BLaER1 treated with 17β-estradiol and CSF1 and Interleukin-3, amounts not matched to agents 10 nM and 100 nM (cell line): ENCODE measurements around the gene TMEM217.

ENCODE experiments used
- H3K27ac ChIP-seq, 11 experiments: shearing (Covaris generic); formaldehyde crosslinking; 2 replicates each; pipeline ENCODE4 v1.8.1; 2022
- H3K27me3 ChIP-seq, 11 experiments: shearing (Covaris generic); formaldehyde crosslinking; 2 replicates each; pipeline ENCODE4 v1.8.1; 2022
- H3K36me3 ChIP-seq, 11 experiments: shearing (Covaris generic); formaldehyde crosslinking; 2 replicates each; pipeline ENCODE4 v1.8.1; 2022
- H3K4me1 ChIP-seq, 10 experiments: shearing (Covaris generic); formaldehyde crosslinking; 2 replicates each; pipeline ENCODE4 v1.8.1; 2022
- H3K4me2 ChIP-seq, 11 experiments: shearing (Covaris generic); formaldehyde crosslinking; 2 replicates each; pipeline ENCODE4 v1.8.1; 2022
- H3K4me3 ChIP-seq, 10 experiments: shearing (Covaris generic); formaldehyde crosslinking; 2 replicates each; pipeline ENCODE4 v1.8.1; 2022
- H3K9ac ChIP-seq, 11 experiments: shearing (Covaris generic); formaldehyde crosslinking; 2 replicates each; pipeline ENCODE4 v1.8.1; 2022
- H3K9me3 ChIP-seq, 11 experiments: shearing (Covaris generic); formaldehyde crosslinking; replicated peaks in 1 of 11; 2 replicates each; pipeline ENCODE4 v1.8.1; 2022
- H4K20me1 ChIP-seq, 11 experiments: shearing (Covaris generic); formaldehyde crosslinking; 2 replicates each; pipeline ENCODE4 v1.8.1; 2022
- Cebpa-rat ChIP-seq, 11 experiments: shearing (Covaris generic); IDR thresholded peaks; 2 replicates each; pipeline ENCODE4 v1.8.1; 2022

Gene TMEM217

DNA sequence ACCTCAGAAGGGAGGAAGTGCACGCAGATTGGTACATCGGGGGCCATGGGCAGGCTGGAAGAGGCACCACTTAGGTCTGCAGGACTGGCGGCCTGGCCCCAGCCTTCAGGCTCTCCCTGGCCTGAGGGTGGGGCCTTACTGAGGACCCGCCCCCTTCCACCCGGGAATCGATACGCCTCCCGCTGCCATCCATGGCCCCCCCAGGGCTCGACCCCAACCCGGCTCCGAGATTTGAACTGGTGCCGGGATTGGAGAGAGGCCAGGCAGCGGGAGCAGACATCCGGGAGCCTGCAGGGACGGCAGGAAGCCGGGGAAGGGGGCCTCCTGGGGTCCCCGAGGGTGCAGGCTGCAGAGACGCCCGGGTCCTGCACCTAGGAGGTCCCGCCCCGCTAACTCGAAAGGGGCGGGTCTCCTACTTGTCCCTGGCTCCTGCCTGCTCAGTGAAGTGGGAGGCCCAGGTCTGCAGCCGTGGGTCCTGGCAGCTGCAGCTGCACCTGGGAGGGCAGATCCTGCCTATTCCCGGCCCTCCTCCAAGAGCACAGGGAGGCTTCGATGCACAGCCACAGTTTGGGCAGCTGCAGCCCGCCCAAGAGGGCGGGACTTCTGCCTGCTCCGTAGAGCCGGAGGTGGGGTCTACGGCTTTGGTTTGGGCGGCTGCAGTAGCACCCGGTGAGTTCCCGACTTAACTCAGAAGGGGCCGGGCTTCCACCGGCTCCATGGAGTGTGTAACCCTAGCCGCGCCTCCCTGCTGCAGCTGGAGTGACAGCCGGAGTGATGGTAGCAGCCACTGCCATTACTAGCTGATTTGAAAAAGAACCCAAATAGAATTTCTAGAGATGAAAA lies 35.6 kb downstream of the TMEM217 start:
- no peaks in the 10 kb centered on the region for H3K27me3 ChIP-seq
- peak overlapping the region; percentile 22 to 69 (median 63); a peak in 19 of 22 replicates for H3K9ac ChIP-seq
- no peaks in the 10 kb centered on the region for H4K20me1 ChIP-seq
- H3K36me3 ChIP-seq, result no peaks in the 10 kb centered on the region
- no peak for TF ChIP-seq Cebpa-rat (IDR thresholded peaks at IDR 0.05)
- H3K27ac ChIP-seq, result peak overlapping the region in 8 of 11 experiments; percentile 11 to 64 (median 42); a peak in 13 of 22 replicates
- H3K4me2 ChIP-seq, result peak overlapping the region; percentile 78 to 99 (median 92)
- H3K9me3 ChIP-seq, result no peaks in the 10 kb centered on the region; a peak in 1 of 22 replicates
- H3K4me3 ChIP-seq, result peak overlapping the region; percentile 56 to 77 (median 65)
- H3K4me1 ChIP-seq, result peaks cover 19 to 58% (median 49%) of the 10 kb centered on the region in 10 experiments

DNA sequence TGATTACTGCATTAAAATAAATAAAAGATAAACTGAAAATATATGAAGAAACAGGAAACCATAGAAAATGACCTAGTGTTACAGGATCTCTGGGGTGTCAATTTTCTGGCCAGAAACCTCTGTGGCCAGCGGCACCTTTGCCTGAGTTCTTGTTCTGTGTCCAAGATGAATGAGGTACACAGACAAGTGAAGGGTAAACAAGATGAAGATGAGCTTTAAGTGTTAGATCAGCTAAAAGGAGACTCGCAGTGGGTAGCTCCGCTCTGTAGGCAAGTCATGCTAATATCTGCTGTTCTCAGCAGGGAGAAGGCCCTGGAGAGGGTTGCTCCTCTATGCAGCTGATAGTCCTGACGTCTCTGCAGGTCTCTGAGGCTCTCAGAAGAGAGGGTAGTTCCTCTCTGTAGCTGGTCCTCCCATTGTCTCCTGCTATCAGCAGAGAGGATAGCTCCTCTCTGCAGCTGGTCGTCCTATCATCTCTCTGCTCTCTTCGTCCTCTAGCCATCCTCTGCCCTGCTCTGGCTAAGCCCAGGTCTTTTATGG lies 36.3 kb downstream of the TMEM217 start:
- Histone ChIP-seq H3K27ac (peak overlapping the region in 8 of 11 experiments; percentile 11 to 64 (median 42); a peak in 14 of 22 replicates), H4K20me1 (no peaks in the 10 kb centered on the region), H3K4me2 (peak overlapping the region; percentile 78 to 99 (median 92)), H3K9ac (peak overlapping the region in 9 of 11 experiments; percentile 34 to 69 (median 63); a peak in 14 of 22 replicates), H3K36me3 (no peaks in the 10 kb centered on the region), H3K27me3 (no peaks in the 10 kb centered on the region), H3K9me3 (no peaks in the 10 kb centered on the region; a peak in 1 of 22 replicates), H3K4me1 (peaks cover 19 to 63% (median 49%) of the 10 kb centered on the region in 10 experiments), H3K4me3 (peak overlapping the region; percentile 56 to 77 (median 65); a peak in 19 of 20 replicates)
- TF ChIP-seq Cebpa-rat (IDR thresholded peaks at IDR 0.05), result no peak

DNA sequence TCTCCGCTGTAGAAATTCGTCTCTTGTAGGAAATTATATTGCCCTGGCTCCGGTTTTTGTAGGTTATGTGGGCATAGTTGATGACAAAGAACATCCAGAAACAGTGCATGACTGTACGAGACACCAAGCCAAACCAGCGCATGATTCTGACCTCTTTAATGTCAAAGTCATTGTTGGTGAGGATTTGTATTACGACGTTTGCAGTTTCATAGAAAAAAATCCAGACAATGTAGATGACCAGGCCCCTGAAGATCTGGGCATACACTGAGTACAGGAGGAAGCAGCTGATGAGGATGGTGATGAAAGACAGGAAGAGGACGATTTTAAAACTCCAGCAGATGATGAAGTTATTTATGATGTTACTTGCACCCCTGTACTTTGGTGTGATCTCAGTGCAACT lies 39.4 kb downstream of the TMEM217 start:
- H3K4me2 ChIP-seq, result peak overlapping the region in 9 of 11 experiments; percentile 18 to 77 (median 50); a peak in 18 of 22 replicates
- TF ChIP-seq Cebpa-rat (IDR thresholded peaks at IDR 0.05), result no peak
- no peaks in the 10 kb centered on the region for H4K20me1 ChIP-seq
- no peaks in the 10 kb centered on the region for H3K36me3 ChIP-seq
- H3K9me3 ChIP-seq, result no peaks in the 10 kb centered on the region; a peak in 1 of 22 replicates
- no peak overlapping the region for H3K4me3 ChIP-seq
- H3K9ac ChIP-seq, result no peak overlapping the region; a peak in 1 of 22 replicates
- H3K27me3 ChIP-seq, result no peaks in the 10 kb centered on the region
- H3K27ac ChIP-seq, result peak overlapping the region in 6 of 11 experiments; percentile 5 to 52 (median 24); a peak in 7 of 22 replicates
- peaks cover 19 to 63% (median 49%) of the 10 kb centered on the region in 10 experiments for H3K4me1 ChIP-seq

DNA sequence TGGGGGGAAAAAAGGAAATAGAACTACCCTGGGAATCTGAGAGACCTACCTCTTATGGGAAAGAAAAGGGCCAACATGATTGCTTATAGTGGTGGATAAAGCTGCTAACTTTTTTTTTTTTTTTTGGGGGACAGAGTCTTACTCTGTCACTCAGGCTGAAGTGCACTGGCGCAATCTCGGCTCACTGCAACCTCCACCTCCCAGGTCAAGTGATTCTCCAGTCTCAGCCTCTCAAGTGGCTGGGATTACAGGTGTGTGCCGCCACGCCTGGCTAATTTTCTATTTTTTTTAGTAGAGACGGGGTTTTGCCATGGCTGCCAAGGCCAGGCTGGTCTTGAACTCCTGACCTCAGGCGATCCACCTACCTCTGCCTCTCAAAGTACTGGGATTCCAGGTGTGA lies 39.9 kb downstream of the TMEM217 start:
- peak overlapping the region in 5 of 11 experiments; percentile 5 to 45 (median 20); a peak in 6 of 22 replicates for H3K27ac ChIP-seq
- no peaks in the 10 kb centered on the region for H4K20me1 ChIP-seq
- H3K4me2 ChIP-seq, result peak overlapping the region in 8 of 11 experiments; percentile 18 to 77 (median 53); a peak in 11 of 22 replicates
- no peaks in the 10 kb centered on the region for H3K27me3 ChIP-seq
- no peak overlapping the region for H3K4me3 ChIP-seq
- H3K36me3 ChIP-seq, result no peaks in the 10 kb centered on the region
- no peak overlapping the region; a peak in 1 of 22 replicates for H3K9ac ChIP-seq
- TF ChIP-seq Cebpa-rat (IDR thresholded peaks at IDR 0.05), result no peak
- H3K9me3 ChIP-seq, result no peaks in the 10 kb centered on the region; a peak in 1 of 22 replicates
- peaks cover 15 to 59% (median 45%) of the 10 kb centered on the region in 10 experiments for H3K4me1 ChIP-seq

DNA sequence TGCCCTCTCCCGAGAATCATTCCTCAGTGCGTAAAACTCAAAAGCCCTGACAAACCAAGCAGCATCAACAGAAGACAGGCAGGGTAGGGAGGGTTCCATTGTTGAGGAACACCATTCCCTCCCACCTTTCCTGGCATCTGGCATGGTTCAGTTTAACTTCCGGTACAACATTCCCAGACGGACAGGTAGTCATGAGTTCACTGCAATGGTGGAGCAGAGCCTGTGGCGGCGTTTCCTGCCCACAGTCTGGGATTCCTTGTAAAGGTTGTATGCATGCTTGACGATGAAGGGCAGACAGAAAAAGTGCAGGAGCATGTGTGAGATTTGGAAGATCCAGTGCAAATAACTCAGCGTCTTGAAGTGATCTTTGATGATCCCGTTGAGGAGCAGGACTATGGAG lies 45.7 kb downstream of the TMEM217 start:
- Histone ChIP-seq H3K36me3 (no peaks in the 10 kb centered on the region), H3K9ac (peak overlapping the region in 1 of 11 experiments; percentile 21; a peak in 1 of 22 replicates), H3K9me3 (no peaks in the 10 kb centered on the region), H3K27me3 (no peaks in the 10 kb centered on the region), H3K4me2 (peak overlapping the region in 3 of 11 experiments; percentile 61 to 73 (median 67); a peak in 6 of 22 replicates), H3K4me1 (peaks cover 0 to 54% (median 14%) of the 10 kb centered on the region in 10 experiments; a peak in 10 of 20 replicates), H3K27ac (peak overlapping the region in 3 of 11 experiments; percentile 6 to 30 (median 15); a peak in 1 of 22 replicates), H3K4me3 (no peak overlapping the region), H4K20me1 (no peaks in the 10 kb centered on the region)
- TF ChIP-seq Cebpa-rat (IDR thresholded peaks at IDR 0.05), result no peak

DNA sequence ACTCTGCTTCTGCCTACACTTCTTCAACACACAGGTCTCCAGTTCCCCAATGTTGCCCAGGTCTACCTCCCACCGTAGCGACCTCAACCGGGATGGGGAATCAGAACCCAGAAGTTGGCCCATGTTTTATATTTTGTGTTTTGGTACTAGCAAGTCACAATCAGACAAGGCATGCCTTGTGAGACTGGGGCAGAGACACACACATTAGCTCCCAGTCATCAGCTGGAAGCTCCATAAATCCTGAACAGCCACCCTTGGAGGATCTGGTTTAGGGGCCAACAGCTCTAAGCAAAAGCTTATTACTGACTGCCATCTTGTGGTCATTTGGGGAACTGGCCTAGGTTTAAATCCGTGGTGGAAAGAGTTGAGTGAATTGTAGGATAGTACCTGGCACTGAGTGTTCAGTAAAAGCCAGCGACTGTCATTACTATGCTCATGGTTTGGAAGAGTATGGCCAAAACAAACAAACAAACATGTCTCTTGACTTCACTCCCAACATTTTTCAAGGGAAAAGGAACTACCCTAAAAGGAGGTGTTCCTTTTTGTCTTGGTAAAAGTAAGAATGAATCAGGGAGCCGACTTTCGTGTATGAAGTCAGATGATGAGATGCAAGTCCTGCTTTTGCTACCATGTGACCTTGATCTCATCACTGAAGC lies 47.5 kb downstream of the TMEM217 start:
- Histone ChIP-seq H4K20me1 (no peaks in the 10 kb centered on the region), H3K9ac (peak overlapping the region in 6 of 11 experiments; percentile 11 to 50 (median 35); a peak in 5 of 22 replicates), H3K9me3 (no peaks in the 10 kb centered on the region), H3K4me3 (no peak overlapping the region), H3K27me3 (no peaks in the 10 kb centered on the region), H3K4me2 (peak overlapping the region in 5 of 11 experiments; percentile 27 to 74 (median 49); a peak in 10 of 22 replicates), H3K4me1 (peaks cover 7 to 72% (median 26%) of the 10 kb centered on the region in 10 experiments), H3K36me3 (no peaks in the 10 kb centered on the region), H3K27ac (peak overlapping the region in 8 of 11 experiments; percentile 19 to 63 (median 36); a peak in 14 of 22 replicates)
- no peak for TF ChIP-seq Cebpa-rat (IDR thresholded peaks at IDR 0.05)

DNA sequence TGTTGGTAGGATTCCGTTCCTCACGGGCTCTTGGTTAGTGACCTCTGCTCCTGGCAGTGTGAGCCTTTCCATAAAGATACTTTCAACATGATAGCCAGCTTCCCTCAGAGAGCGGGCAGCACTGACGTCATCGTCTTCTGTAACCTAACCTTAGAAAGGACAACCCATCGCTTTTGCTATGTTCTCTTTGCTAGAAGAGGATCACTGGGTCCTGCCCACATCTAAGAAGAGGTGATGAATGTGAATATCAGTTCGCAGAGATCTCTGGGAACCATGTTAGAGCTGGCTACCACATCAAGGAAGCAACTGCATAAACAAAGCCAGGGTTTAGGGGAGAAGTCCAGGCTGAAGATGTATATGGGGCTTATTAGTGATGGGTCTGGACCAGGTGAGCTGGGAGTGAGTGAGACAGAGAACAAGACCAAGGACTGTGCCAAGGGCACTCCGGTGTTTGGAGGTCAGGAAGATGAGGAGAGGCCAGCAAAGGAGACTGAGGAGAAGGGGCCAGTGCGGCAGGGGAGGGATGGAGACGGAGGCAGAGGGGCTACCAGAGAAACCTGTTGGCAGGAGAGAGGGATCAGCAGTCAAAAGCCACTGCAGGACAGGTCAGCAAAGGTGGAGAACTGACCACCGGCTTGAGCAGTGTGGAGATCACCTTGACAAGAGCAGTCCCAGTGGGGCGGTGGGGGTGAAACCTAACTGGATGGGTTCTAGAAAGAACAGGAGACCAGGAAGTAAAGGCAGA lies 48.3 kb downstream of the TMEM217 start:
- no peaks in the 10 kb centered on the region for H4K20me1 ChIP-seq
- H3K9me3 ChIP-seq, result no peaks in the 10 kb centered on the region
- H3K36me3 ChIP-seq, result no peaks in the 10 kb centered on the region
- TF ChIP-seq Cebpa-rat (IDR thresholded peaks at IDR 0.05), result no peak
- H3K27me3 ChIP-seq, result no peaks in the 10 kb centered on the region
- peak overlapping the region in 9 of 11 experiments; percentile 19 to 63 (median 30); a peak in 15 of 22 replicates for H3K27ac ChIP-seq
- H3K9ac ChIP-seq, result peak overlapping the region in 7 of 11 experiments; percentile 5 to 47 (median 35); a peak in 7 of 22 replicates
- no peak overlapping the region for H3K4me3 ChIP-seq
- peaks cover 13 to 80% (median 32%) of the 10 kb centered on the region in 10 experiments for H3K4me1 ChIP-seq
- H3K4me2 ChIP-seq, result peak overlapping the region in 5 of 11 experiments; percentile 27 to 74 (median 49); a peak in 10 of 22 replicates

DNA sequence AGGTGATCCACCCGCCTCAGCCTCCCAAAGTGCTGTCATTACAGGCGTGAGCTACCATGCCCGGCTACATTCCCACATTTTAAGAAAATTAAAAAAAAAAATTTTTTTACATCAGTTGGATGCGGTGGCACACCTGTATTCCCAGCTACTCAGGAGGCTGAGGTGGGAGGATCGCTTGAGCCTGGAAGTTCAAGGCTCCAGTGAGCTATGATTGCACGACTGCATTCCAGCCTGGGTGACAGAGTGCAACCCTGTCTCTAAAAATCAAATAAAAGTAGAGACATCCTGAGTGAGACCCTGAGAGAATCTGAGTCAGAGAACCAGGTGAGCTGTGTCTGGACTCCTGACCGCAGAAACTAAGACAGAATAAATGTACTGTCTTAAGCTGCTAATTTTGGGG lies 49.2 kb downstream of the TMEM217 start:
- H3K9me3 ChIP-seq, result no peaks in the 10 kb centered on the region
- H3K36me3 ChIP-seq, result no peaks in the 10 kb centered on the region
- H3K9ac ChIP-seq, result peak overlapping the region in 2 of 11 experiments; percentile 12 to 17; a peak in 1 of 22 replicates
- H3K4me1 ChIP-seq, result peaks cover 13 to 88% (median 32%) of the 10 kb centered on the region in 10 experiments
- H3K27ac ChIP-seq, result peak overlapping the region in 3 of 11 experiments; percentile 30 to 40 (median 30); a peak in 3 of 22 replicates
- peak overlapping the region in 4 of 11 experiments; percentile 39 to 74 (median 68); a peak in 6 of 22 replicates for H3K4me2 ChIP-seq
- TF ChIP-seq Cebpa-rat (IDR thresholded peaks at IDR 0.05), result no peak
- no peak overlapping the region for H3K4me3 ChIP-seq
- H4K20me1 ChIP-seq, result no peaks in the 10 kb centered on the region
- H3K27me3 ChIP-seq, result no peaks in the 10 kb centered on the region
